GM10248 (cell line): ENCODE measurements around the gene PTGER3.
A peak's percentile ranks its signal among the peaks of the same experiment; 100 is the strongest.

Experiments used
- CTCF ChIA-PET: fragments of 300-600 bp; sonication (Branson Sonifier 250); formaldehyde crosslinking; extraction: SDS; loops from one replicate; lab custom pipeline; 2021; ENCODE audit warnings: antibody characterized with exemption; lab: Yijun Ruan, JAX
- POLR2A ChIA-PET: fragments of 350-650 bp; sonication (Branson Sonifier 250); formaldehyde crosslinking; extraction: SDS; loops from one replicate; lab custom pipeline; 2020; ENCODE audit warnings: antibody characterized with exemption; lab: Yijun Ruan, JAX
- DNase-seq: peaks from one replicate; pipeline ENCODE4 v3.0.0; 2012; ENCODE audit errors: extremely low spot score
- TF ChIP-seq, protein P1 (sequence below): IDR thresholded peaks from 2 replicates; pipeline ENCODE4 v1.5.1; 2012; ENCODE audit warnings: mild to moderate bottlenecking, low read depth; ENCODE audit errors: extremely low read depth, missing control alignments, control extremely low read depth

PTGER3 gene

DNA sequence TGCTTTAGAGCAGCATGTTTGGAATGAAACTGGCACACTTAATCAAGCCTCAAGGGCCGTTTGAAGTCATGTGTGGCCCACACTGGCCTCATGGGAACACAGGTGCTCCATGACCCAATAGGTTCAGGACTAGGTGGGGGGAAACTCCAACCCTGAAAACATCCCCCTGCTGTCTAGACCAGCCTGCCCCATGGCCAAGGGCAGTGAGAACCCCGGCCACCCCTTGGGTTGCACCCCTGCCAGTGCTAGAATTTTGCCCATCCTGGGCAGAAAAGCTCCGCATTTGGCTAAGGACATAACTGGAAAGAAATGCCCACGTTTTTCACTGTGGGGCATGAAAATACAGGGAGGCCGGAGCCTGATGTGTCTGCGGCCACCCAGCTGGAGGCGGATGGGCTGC is 6.1 kb upstream of the PTGER3 start:
- DNase-seq, result no peak
- POLR2A ChIA-PET, result no interaction called here
- CTCF ChIA-PET, result interaction anchor here (1.1 kb wide), 1 partner anchor 368 kb away, joined by 3 read pairs; no protein-coding TSS in a partner anchor
- TF ChIP-seq, protein P1, sequence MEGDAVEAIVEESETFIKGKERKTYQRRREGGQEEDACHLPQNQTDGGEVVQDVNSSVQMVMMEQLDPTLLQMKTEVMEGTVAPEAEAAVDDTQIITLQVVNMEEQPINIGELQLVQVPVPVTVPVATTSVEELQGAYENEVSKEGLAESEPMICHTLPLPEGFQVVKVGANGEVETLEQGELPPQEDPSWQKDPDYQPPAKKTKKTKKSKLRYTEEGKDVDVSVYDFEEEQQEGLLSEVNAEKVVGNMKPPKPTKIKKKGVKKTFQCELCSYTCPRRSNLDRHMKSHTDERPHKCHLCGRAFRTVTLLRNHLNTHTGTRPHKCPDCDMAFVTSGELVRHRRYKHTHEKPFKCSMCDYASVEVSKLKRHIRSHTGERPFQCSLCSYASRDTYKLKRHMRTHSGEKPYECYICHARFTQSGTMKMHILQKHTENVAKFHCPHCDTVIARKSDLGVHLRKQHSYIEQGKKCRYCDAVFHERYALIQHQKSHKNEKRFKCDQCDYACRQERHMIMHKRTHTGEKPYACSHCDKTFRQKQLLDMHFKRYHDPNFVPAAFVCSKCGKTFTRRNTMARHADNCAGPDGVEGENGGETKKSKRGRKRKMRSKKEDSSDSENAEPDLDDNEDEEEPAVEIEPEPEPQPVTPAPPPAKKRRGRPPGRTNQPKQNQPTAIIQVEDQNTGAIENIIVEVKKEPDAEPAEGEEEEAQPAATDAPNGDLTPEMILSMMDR, result no peak

DNA sequence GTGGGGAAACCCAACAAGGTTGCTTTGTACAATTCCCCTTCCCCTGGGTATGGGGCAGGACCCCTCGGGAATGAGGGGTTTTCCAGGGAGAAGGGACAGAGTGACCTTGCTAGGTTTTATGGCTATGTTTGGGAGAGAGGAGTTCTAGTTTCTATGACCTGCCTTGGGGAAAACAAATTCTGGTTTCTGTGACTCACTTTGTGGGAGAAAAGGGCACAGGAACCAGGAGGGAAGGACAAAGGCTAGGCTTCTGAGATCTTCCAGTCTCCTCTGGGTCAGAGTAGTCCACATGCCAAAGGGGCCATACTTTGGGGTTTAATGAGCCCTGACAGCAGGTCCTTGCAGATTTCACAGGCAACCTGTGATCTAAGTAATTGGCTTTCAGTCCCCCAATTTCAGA is 5.5 kb upstream of the PTGER3 start:
- ChIA-PET POLR2A (no interaction called here), CTCF (interaction anchor here (1.1 kb wide), 1 partner anchor 368 kb away, joined by 3 read pairs; no protein-coding TSS in a partner anchor)
- TF ChIP-seq, protein P1, result no peak
- no peak for DNase-seq

DNA sequence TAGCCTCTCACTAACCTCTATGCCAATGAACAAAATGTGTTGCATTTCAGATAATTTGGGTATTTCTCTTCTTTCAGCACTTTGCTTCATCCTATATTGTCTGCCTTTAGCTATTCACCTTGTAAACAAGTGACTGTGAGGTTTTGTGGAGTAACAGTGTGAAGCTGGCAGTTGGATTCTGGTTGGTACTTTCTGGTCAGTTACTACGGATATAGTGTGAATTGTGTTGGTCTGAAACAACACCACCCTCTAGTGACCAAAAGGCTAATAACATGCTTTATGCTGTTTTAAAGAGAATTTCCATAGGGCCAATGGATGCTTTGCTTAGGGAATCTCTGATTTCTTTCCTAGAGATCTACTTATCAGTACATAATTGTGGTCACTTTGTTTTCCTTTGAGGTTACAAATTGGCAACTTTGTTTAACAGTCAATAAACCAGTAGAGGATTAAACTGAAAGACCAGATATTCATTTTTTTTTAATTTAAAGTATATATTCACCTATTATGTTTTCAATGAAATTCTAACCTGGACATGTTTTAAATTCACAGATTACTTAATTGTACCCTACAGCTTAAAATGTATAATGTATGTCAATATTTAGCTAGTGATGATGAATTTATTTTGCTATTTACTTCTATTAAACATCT is 2.5 kb upstream of the PTGER3 start:
- POLR2A ChIA-PET, result no interaction called here
- DNase-seq, result peak; percentile 55
- TF ChIP-seq, protein P1, result peak; percentile 70
- CTCF ChIA-PET, result interaction anchor here (0.7 to 3.1 kb wide), 16 partner anchors 8 to 525 kb away, joined by 3 to 36 read pairs (median 4); partner anchors contain the start of gene ZRANB2

DNA sequence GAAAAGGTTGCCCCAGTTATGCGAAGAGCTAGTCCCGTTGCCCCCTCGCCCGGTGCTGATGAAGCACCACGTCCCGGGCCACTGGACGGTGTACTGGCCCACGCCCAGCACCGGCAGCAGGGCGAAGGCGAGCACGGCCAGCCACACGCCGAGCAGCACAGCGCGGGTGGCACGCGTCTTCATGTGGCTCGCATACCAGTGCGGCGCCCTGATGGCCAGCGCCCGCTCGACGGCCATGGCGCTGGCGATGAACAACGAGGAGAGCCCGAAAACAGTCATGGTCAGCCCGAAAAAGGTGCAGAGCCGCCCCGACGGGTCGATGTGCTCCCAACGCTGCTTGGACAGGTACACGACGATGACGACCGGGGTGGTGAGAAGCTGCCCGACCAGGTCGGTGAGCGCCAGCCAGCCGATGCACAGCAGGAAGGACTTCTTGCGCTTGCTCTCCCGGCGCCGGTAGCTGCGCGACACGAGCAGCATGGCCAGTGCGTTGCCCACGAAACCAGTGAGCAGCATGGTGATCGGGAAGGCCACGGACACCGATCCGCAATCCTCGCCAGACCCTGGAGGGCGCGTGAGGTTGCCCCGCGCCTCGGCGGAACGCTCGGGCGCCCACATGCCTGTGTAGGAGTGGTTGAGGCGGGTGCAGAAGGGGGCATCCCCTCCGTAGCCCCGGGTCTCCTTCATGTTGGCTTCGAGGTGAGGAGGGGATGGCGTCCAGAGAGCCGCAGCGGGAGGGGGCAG is 553 bp downstream of the PTGER3 start:
- DNase-seq, result peak; percentile 26
- ChIA-PET CTCF (interaction anchor here (1.0 to 1.2 kb wide), 4 partner anchors 14 to 361 kb away, joined by 3 to 4 read pairs (median 3); no protein-coding TSS in a partner anchor), POLR2A (no interaction called here)
- TF ChIP-seq, protein P1, result no peak

DNA sequence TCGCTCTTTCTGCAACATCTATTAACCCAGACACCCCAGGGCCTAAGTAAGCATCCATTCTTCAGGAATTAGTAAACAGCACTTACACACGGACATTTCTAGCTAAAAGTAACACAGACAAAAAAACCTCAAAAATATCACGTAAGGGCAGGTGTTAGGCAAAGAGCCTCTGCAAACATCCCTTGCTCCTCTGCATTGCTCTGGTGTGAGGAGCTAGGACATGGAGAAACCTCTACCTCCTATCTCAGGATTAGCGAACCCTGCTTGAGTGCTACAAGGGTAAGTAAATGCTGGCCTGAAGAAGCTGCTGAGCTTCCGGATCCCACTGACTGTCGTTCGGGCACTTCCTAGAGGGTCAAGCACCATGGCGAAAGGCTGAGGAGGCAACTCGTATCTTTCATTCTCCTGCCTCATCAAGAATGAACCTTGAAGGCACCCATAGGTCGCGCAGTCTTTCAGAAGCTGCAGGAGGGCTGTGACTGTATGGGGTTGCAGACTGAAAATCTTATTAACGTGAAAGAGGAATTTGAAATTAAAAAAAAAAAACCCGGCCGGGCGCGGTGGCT is 2.1 kb downstream of the PTGER3 start:
- CTCF ChIA-PET, result interaction anchor here (1.1 to 1.5 kb wide), 2 partner anchors 12 to 361 kb away, joined by 3 to 5 read pairs; no protein-coding TSS in a partner anchor
- TF ChIP-seq, protein P1, result no peak
- no peak for DNase-seq
- POLR2A ChIA-PET, result no interaction called here

DNA sequence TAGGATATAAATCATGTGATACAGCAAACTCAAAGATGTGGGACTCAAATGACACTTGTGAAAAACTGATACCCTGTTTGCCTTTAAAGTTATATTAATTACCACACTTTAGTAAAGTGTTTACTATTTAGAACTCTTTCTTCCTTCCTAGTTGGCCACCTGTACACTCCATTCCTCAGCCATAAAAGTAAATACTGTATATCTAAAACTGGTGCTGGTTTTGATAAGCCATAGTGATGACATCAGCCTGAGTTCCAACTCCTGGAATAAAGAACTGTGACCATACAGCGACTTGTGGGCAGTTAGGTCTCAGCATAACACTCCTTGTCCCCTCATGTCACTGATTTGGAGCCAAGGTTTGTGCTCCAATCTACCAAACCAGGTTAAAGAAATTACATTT is 2.8 kb downstream of the PTGER3 start:
- ChIA-PET CTCF (interaction anchor here (1.5 kb wide), 1 partner anchor 361 kb away, joined by 5 read pairs; no protein-coding TSS in a partner anchor), POLR2A (no interaction called here)
- TF ChIP-seq, protein P1, result no peak
- no peak for DNase-seq
